GM12872 (cell line): ENCODE data around the gene NXPH3.

Experiments used
- TF ChIP-seq, protein P1 (sequence below): IDR thresholded peaks from 3 replicates; pipeline ENCODE4 v1.5.1; 2011; ENCODE audit warnings: low read depth, mild to moderate bottlenecking, low read length, moderate library complexity; ENCODE audit not compliant: insufficient read depth

Gene NXPH3

GRCh38 chr17:49595328-49595727 is 19.7 kb downstream of the NXPH3 start:
- TF ChIP-seq, protein P1, sequence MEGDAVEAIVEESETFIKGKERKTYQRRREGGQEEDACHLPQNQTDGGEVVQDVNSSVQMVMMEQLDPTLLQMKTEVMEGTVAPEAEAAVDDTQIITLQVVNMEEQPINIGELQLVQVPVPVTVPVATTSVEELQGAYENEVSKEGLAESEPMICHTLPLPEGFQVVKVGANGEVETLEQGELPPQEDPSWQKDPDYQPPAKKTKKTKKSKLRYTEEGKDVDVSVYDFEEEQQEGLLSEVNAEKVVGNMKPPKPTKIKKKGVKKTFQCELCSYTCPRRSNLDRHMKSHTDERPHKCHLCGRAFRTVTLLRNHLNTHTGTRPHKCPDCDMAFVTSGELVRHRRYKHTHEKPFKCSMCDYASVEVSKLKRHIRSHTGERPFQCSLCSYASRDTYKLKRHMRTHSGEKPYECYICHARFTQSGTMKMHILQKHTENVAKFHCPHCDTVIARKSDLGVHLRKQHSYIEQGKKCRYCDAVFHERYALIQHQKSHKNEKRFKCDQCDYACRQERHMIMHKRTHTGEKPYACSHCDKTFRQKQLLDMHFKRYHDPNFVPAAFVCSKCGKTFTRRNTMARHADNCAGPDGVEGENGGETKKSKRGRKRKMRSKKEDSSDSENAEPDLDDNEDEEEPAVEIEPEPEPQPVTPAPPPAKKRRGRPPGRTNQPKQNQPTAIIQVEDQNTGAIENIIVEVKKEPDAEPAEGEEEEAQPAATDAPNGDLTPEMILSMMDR = no peak

DNA sequence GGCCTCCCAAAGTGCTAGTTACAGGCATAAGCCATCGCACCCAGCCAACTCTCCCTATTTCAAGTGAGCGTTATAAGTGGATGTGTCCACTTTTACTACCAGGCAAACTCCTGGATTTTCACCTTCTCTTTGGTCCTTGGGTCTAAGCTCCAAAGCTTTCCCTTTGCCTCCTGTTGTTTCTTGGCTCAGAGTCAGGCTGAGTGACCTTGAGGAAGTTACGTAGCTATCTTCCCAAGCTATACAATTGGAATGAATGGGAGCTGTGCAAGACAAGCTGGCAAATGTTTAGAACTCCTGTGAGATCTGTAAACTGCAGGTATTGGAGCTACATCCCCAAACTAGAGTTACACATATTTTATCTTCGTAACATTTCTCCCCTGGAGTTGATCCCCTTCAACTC is 20.3 kb downstream of the NXPH3 start:
- TF ChIP-seq, protein P1 = no peak

GRCh38 chr17:49596613-49597244 is 21.1 kb downstream of the NXPH3 start:
- TF ChIP-seq, protein P1 = no peak

DNA sequence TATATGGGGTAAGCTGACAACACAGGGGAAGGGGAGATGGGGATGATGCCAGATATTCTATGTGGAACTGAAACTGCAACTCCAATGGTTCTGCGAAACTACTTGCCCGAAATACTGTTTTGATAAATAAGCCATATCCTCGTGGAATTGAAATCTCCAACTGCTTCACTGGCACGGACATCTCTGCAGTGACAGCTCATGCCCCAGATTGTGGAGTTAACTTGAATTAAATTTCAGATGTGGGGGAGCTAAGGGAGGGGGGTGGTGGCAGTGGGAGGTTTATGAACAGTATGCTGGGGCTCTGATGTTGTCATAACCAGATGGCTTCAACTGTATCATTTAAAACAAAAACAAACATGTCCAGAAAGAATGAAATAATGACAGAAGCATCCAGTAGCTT is 21.8 kb downstream of the NXPH3 start:
- TF ChIP-seq, protein P1 = no peak

DNA sequence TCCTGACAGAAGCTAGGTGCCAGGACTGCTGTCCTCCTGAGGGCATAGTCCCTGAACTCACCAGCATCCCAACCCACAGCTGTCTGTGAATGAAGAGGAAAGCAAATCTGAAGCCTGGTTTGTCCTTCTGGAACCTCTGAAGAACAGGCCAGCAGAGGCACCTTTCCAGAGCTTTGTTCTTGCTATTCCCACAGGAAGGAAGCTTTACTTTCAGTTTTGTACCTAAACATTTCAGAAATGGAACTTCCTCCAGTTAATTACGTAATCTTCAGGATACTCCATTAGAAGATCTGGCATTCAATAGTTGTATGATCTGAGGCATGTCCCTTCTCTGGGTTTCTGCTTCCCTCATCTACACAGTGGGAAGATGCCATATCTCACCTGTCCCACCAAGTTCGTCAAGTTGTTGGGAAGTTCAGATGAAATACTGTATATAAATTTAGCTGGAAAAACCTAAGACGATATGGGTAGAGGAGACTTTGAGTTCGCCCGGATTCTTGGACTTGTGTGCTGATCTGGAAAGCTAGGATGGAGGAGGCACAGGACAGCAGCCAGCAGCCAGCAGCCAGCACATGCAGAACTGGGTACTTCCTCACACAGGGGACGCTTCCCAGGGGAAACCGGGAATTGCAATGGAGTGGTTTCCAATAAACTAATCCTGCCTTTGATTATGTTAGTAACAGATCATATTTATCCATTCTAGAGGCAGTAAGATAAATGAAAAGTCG is 22.4 kb downstream of the NXPH3 start:
- TF ChIP-seq, protein P1 = no peak

- TF ChIP-seq, protein P1 = no peak
Observed at GRCh38 chr17:49598918-49599317, 23.2 kb downstream of the NXPH3 start.

DNA sequence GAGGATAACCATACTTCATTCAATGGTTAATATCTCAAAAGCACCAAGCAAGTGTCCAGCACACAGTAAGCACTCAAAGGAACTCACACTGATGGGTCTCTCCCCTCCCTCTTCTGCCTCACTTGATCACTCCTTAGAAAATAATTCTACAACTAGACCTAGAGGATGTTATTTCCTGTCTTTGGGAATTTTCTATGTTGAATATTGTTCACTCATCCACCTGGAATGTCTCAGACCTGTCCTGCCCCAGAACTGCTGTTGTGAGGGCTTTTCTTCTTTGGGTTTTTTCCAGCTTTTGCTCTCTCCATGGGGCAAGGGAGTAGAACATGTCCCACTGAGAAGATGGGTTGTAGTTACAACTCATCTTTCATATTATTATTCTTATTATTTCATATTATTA is 25.3 kb downstream of the NXPH3 start:
- TF ChIP-seq, protein P1 = no peak
